DOHH2 (cell line): ENCODE measurements around the gene CDH18.

Experiments
- H3F3A ChIP-seq: fragments of 200-600 bp; sonication (generic), shearing (Covaris generic); 2 replicates; pipeline ENCODE4 v1.6.0; 2016; ENCODE audit warnings: antibody characterized with exemption, mild to moderate bottlenecking; ENCODE audit not compliant: control insufficient read depth, insufficient read depth
- H3K27ac ChIP-seq: fragments of 200-600 bp; sonication (generic); 2 replicates; pipeline ENCODE4 v1.5.1; 2014; ENCODE audit warnings: low read depth, mild to moderate bottlenecking, low read length, moderate library complexity
- H3K27me3 ChIP-seq: fragments of 200-600 bp; sonication (generic); 2 replicates; pipeline ENCODE4 v1.6.1; 2014; ENCODE audit warnings: mild to moderate bottlenecking, low read length, mixed read lengths; ENCODE audit not compliant: control insufficient read depth
- H3K36me3 ChIP-seq: fragments of 200-600 bp; sonication (generic); 2 replicates; pipeline ENCODE4 v1.6.1; 2014; ENCODE audit warnings: mild to moderate bottlenecking, low read length, moderate library complexity, mixed read lengths; ENCODE audit not compliant: control insufficient read depth
- H3K4me1 ChIP-seq: fragments of 200-600 bp; sonication (generic); 2 replicates; pipeline ENCODE4 v1.6.1; 2014; ENCODE audit warnings: mild to moderate bottlenecking, low read length, mixed read lengths; ENCODE audit not compliant: control insufficient read depth
- H3K4me2 ChIP-seq: fragments of 200-600 bp; sonication (generic); 2 replicates; pipeline ENCODE4 v1.6.0; 2014; ENCODE audit warnings: mild to moderate bottlenecking, low read length, moderate library complexity
- H3K4me3 ChIP-seq: fragments of 200-600 bp; sonication (generic); 2 replicates; pipeline ENCODE4 v1.5.1; 2014; ENCODE audit warnings: mild to moderate bottlenecking, low read length, mixed read lengths
- H3K79me2 ChIP-seq: fragments of 200-600 bp; sonication (generic); 2 replicates; pipeline ENCODE4 v1.6.1; 2014; ENCODE audit warnings: mild to moderate bottlenecking, low read length, mixed read lengths; ENCODE audit not compliant: control insufficient read depth
- H3K9me2 ChIP-seq: fragments of 200-600 bp; sonication (generic); replicated peaks from 2 replicates; pipeline ENCODE4 v1.6.1; 2014; ENCODE audit warnings: mild to moderate bottlenecking, low read length, mixed read lengths; ENCODE audit not compliant: control insufficient read depth
- H3K9me3 ChIP-seq: fragments of 200-600 bp; sonication (generic); 2 replicates; pipeline ENCODE4 v1.6.1; 2014; ENCODE audit warnings: antibody characterized with exemption, low read length, mixed read lengths; ENCODE audit not compliant: control insufficient read depth, insufficient read depth
- H4K20me1 ChIP-seq: fragments of 200-600 bp; sonication (generic); 2 replicates; pipeline ENCODE4 v1.6.0; 2014; ENCODE audit warnings: low read depth, mild to moderate bottlenecking, antibody characterized with exemption, low read length, moderate library complexity; ENCODE audit not compliant: control insufficient read depth, insufficient read depth
- CTCF ChIP-seq: fragments of 200-600 bp; sonication (generic); IDR thresholded peaks from one replicate; pipeline ENCODE4 v1.5.1; 2014; ENCODE audit warnings: antibody characterized with exemption, mild to moderate bottlenecking, low read depth, low read length; ENCODE audit not compliant: poor library complexity, severe bottlenecking
- EZH2phosphoT487 ChIP-seq: fragments of 200-600 bp; sonication (generic); IDR thresholded peaks from 2 replicates; pipeline ENCODE4 v1.6.1; 2017; ENCODE audit warnings: borderline replicate concordance, mild to moderate bottlenecking, antibody characterized with exemption, low read length, moderate library complexity, mixed read lengths

CDH18 gene

GRCh38 chr5:19554524-19554923 is 433.5 kb downstream of the CDH18 start:
- Histone ChIP-seq H4K20me1 (no peaks in the 10 kb centered on the region), H3K9me2 (no peaks in the 10 kb centered on the region), H3K4me3 (no peak overlapping the region), H3F3A (no peaks in the 10 kb centered on the region), H3K79me2 (no peaks in the 10 kb centered on the region), H3K27me3 (no peaks in the 10 kb centered on the region), H3K36me3 (no peaks in the 10 kb centered on the region), H3K4me1 (no peaks in the 10 kb centered on the region), H3K9me3 (no peaks in the 10 kb centered on the region), H3K4me2 (no peak overlapping the region), H3K27ac (no peak overlapping the region)
- TF ChIP-seq EZH2phosphoT487 (no peak), CTCF (no peak)

DNA sequence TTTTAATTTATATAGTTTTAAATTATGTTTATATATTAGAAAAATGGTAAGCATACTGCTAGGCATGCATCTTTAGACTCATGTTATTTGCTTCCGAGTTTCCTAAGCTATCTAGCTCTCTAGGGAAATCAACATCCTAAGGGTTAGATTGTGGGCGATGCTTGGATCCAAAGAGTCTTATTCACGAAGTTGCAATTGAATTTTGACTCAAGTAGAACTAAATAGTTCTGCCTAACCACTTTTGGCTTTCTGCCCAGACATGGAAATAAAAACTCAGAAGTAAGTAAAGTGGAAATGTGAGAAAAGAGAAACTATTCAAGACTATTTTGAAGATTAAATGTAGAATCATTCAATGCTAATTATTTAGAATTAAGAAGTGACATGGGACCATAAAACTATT is 440.4 kb downstream of the CDH18 start:
- Histone ChIP-seq H3F3A (no peaks in the 10 kb centered on the region), H3K9me2 (no peaks in the 10 kb centered on the region; the same call in 1 of the 2 replicates), H3K4me2 (no peak overlapping the region), H3K79me2 (no peaks in the 10 kb centered on the region), H3K36me3 (no peaks in the 10 kb centered on the region), H4K20me1 (no peaks in the 10 kb centered on the region), H3K27me3 (no peaks in the 10 kb centered on the region), H3K9me3 (no peaks in the 10 kb centered on the region; the same call in 1 of the 2 replicates), H3K27ac (no peak overlapping the region), H3K4me1 (no peaks in the 10 kb centered on the region), H3K4me3 (no peak overlapping the region)
- TF ChIP-seq CTCF = no peak
- TF ChIP-seq EZH2phosphoT487 = no peak

- Histone ChIP-seq H3K4me2 (no peak overlapping the region), H3K36me3 (no peaks in the 10 kb centered on the region), H3F3A (no peaks in the 10 kb centered on the region), H3K9me2 (no peaks in the 10 kb centered on the region; the same call in 1 of the 2 replicates), H4K20me1 (no peaks in the 10 kb centered on the region), H3K27ac (no peak overlapping the region), H3K9me3 (no peaks in the 10 kb centered on the region; the same call in 1 of the 2 replicates), H3K4me1 (no peaks in the 10 kb centered on the region), H3K27me3 (no peaks in the 10 kb centered on the region), H3K79me2 (no peaks in the 10 kb centered on the region), H3K4me3 (no peak overlapping the region)
- TF ChIP-seq EZH2phosphoT487 (no peak), CTCF (no peak)
These were observed 441.5 kb downstream of the CDH18 start for GRCh38 chr5:19546521-19546920.

DNA sequence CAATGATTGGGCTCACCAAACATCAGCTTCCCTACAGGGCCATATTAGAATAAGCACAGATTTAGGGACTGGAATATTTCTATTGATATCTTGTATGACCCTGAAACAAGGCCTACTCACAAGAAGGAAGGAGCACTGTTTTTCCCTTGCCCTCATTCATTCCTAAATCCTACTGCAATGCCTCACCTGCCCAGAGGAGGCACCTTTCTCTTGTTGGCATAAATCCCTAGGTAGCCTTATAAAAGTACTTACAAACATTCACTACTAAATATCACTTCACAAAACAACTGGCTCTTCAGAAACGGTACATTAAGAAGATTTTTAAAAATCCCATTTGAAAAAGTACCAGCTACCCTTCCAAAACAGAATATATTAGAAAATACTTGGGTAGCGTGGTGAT is 449.4 kb downstream of the CDH18 start:
- no peaks in the 10 kb centered on the region for H4K20me1 ChIP-seq
- H3K79me2 ChIP-seq = no peaks in the 10 kb centered on the region
- H3K27ac ChIP-seq = no peak overlapping the region
- H3K36me3 ChIP-seq = no peaks in the 10 kb centered on the region
- no peaks in the 10 kb centered on the region for H3K27me3 ChIP-seq
- TF ChIP-seq CTCF = no peak
- no peak for TF ChIP-seq EZH2phosphoT487
- H3K9me3 ChIP-seq = no peaks in the 10 kb centered on the region
- no peak overlapping the region for H3K4me3 ChIP-seq
- H3F3A ChIP-seq = no peaks in the 10 kb centered on the region
- no peak overlapping the region for H3K4me2 ChIP-seq
- H3K4me1 ChIP-seq = no peaks in the 10 kb centered on the region
- H3K9me2 ChIP-seq = no peaks in the 10 kb centered on the region
